Stimulated activated CD4-positive, alpha-beta T cell treated with anti-CD3 and anti-CD28 coated beads, Interleukin-4, amount 100 ng/mL, for 1 hour (primary cell): Measurements from ENCODE around the gene AQP2.

Source experiments
- DNase-seq: peaks from one replicate; pipeline ENCODE4 v3.0.0-alpha.2; 2020

AQP2 gene

GRCh38 chr12:49920915-49921286, 29.6 kb upstream of the AQP2 start:
- no peak for DNase-seq

GRCh38 chr12:49921299-49921698, 29.2 kb upstream of the AQP2 start:
- DNase-seq, result no peak

GRCh38 chr12:49921936-49922335, 28.6 kb upstream of the AQP2 start:
- DNase-seq, result no peak

GRCh38 chr12:49922349-49923034, 28.0 kb upstream of the AQP2 start:
- DNase-seq, result no peak

GRCh38 chr12:49923035-49923644, 27.4 kb upstream of the AQP2 start:
- DNase-seq, result no peak

- no peak for DNase-seq
These were observed 26.5 kb upstream of the AQP2 start for GRCh38 chr12:49923880-49924556.

GRCh38 chr12:49924628-49925246, 25.8 kb upstream of the AQP2 start:
- DNase-seq, result no peak

GRCh38 chr12:49925433-49926204, 24.9 kb upstream of the AQP2 start:
- no peak for DNase-seq

- no peak for DNase-seq
These were observed 22.1 kb upstream of the AQP2 start for GRCh38 chr12:49928471-49928870.

- DNase-seq, result no peak
These were observed 21.0 kb upstream of the AQP2 start for GRCh38 chr12:49929581-49929980.

GRCh38 chr12:49930515-49931288, 19.8 kb upstream of the AQP2 start:
- no peak for DNase-seq

- no peak for DNase-seq
These were observed 18.5 kb upstream of the AQP2 start for GRCh38 chr12:49932023-49932422.

- DNase-seq, result no peak
These were observed 17.9 kb upstream of the AQP2 start for GRCh38 chr12:49932533-49933130.

- DNase-seq, result no peak
These were observed 16.7 kb upstream of the AQP2 start for GRCh38 chr12:49933796-49934195.

GRCh38 chr12:49934505-49934904, 16.0 kb upstream of the AQP2 start:
- no peak for DNase-seq

GRCh38 chr12:49936925-49937324, 13.6 kb upstream of the AQP2 start:
- DNase-seq, result no peak

GRCh38 chr12:49937639-49938300, 12.8 kb upstream of the AQP2 start:
- no peak for DNase-seq

- DNase-seq, result no peak
These were observed 11.2 kb upstream of the AQP2 start for GRCh38 chr12:49939307-49939706.

- DNase-seq, result no peak
These were observed 10.8 kb upstream of the AQP2 start for GRCh38 chr12:49939707-49940106.

GRCh38 chr12:49941556-49942511, 8.7 kb upstream of the AQP2 start:
- DNase-seq, result no peak
